ENCODE data around the gene CDC23.

The CDC23 gene

DNA sequence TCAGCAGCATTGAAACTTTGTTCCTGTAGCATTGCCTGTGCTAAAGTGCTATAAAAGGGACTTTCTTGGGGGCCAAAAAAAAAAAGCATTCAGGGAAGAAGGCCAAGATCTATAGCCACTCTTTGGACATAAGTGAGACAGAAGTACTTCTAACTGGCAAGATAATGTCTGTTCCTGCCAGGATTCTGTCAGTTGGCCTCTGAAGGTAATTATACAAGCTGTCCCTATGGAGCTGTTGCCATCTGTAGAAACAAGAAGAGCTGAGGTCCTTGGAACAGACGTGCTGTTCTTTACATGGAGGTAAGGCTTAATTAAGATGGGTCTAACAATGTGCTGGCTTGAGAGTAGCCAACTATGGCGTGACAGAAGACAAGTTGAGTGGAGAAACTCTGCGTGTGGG, 24.5 kb downstream of the CDC23 start:
- TF ChIP-seq, protein P1, sequence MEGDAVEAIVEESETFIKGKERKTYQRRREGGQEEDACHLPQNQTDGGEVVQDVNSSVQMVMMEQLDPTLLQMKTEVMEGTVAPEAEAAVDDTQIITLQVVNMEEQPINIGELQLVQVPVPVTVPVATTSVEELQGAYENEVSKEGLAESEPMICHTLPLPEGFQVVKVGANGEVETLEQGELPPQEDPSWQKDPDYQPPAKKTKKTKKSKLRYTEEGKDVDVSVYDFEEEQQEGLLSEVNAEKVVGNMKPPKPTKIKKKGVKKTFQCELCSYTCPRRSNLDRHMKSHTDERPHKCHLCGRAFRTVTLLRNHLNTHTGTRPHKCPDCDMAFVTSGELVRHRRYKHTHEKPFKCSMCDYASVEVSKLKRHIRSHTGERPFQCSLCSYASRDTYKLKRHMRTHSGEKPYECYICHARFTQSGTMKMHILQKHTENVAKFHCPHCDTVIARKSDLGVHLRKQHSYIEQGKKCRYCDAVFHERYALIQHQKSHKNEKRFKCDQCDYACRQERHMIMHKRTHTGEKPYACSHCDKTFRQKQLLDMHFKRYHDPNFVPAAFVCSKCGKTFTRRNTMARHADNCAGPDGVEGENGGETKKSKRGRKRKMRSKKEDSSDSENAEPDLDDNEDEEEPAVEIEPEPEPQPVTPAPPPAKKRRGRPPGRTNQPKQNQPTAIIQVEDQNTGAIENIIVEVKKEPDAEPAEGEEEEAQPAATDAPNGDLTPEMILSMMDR (IDR thresholded peaks at IDR 0.05; ENCODE audit: control extremely low read depth, extremely low read depth, low read depth, missing control alignments): no peak
- CTCF ChIA-PET: interaction anchor here (1.2 to 4.2 kb wide), 6 partner anchors 9 to 199 kb away, joined by 3 to 29 read pairs (median 12); partner anchors contain the start of genes BRD8, KDM3B and KIF20A
- POLR2A ChIA-PET: no interaction called here
- DNase-seq (ENCODE audit: extremely low spot score): no peak

- CTCF ChIA-PET: interaction anchor here (1.0 to 4.0 kb wide), 9 partner anchors 9 to 318 kb away, joined by 3 to 21 read pairs (median 3); partner anchors contain the start of genes EGR1 and KDM3B
- POLR2A ChIA-PET: interaction anchor here (1.5 kb wide), 1 partner anchor 27 kb away, joined by 4 read pairs; the partner anchor contains the start of gene CDC23
- peak; percentile 33 for DNase-seq (ENCODE audit: extremely low spot score)
- TF ChIP-seq, protein P1 (IDR thresholded peaks at IDR 0.05; ENCODE audit: control extremely low read depth, extremely low read depth, low read depth, missing control alignments): no peak
Measured at GRCh38 chr5:138186002-138186447, 27.1 kb downstream of the CDC23 start.

- no peak for DNase-seq (ENCODE audit: extremely low spot score)
- TF ChIP-seq, protein P1 (IDR thresholded peaks at IDR 0.05; ENCODE audit: control extremely low read depth, extremely low read depth, low read depth, missing control alignments): no peak
Measured at GRCh38 chr5:138182808-138183207, 30.3 kb downstream of the CDC23 start.

DNA sequence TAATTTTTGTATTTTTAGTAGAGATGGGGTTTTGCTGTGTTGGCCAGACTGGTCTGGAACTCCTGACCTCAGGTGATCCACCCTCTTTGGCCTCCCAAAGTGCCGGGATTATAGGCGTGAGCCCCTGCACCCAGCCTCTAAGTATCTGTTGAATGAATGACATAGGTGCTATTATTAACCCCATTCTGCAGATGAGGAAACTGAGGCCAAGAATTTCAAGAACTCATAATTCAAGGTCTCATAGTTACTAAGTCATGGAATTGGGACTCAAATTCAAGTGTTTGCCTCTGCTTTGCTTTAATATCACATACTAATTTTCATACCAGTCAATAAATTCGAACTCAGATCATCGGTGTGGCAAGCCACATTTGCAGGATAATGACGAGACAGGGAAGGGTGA, 32.3 kb downstream of the CDC23 start:
- ChIA-PET POLR2A (no interaction called here), CTCF (interaction anchor here (0.6 to 4.8 kb wide), 12 partner anchors 8 to 322 kb away, joined by 3 to 32 read pairs (median 4); partner anchors contain the start of gene KDM3B)
- DNase-seq (ENCODE audit: extremely low spot score): no peak
- TF ChIP-seq, protein P1 (IDR thresholded peaks at IDR 0.05; ENCODE audit: control extremely low read depth, extremely low read depth, low read depth, missing control alignments): no peak

More at GRCh38 chr5:138182808-138183207, 30.3 kb downstream of the CDC23 start:
- ChIA-PET CTCF (interaction anchor here (0.9 to 1.8 kb wide), 4 partner anchors 13 to 229 kb away, joined by 3 to 5 read pairs (median 4); no protein-coding TSS in a partner anchor), POLR2A (no interaction called here)

DNA sequence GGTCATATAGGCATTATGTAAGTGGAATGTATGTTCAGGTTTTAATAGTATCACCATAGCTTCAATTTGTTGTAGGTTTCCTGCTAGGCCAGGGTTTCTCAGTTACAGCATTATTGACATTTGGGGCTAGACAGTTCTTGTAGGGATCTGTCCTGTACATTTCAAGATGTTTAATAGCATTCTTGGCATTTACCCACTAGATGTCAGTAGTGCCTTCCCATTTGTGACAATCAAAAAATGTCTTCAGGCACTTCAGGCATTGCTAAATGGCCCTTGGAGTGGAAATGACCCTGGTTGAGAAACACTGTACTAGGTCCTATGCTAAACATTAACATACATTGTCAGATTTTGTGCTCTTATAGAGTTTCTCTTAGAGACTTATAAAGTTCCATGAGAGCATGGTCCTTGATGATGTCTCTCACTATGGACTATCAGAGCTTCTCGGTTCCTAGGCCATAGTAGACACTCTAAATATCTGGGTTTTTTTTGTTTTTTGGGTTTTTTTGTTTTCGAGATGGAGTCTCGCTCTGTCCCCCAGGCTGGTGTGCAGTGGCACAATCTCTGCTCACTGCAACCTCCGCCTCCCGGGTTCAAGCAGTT, 32.8 kb downstream of the CDC23 start:
- POLR2A ChIA-PET: no interaction called here
- peak; percentile 53 for DNase-seq (ENCODE audit: extremely low spot score)
- CTCF ChIA-PET: interaction anchor here (0.6 to 4.8 kb wide), 16 partner anchors 8 to 323 kb away, joined by 3 to 32 read pairs (median 4); partner anchors contain the start of gene KDM3B
- TF ChIP-seq, protein P1 (IDR thresholded peaks at IDR 0.05; ENCODE audit: control extremely low read depth, extremely low read depth, low read depth, missing control alignments): peak; percentile 53

- DNase-seq (ENCODE audit: extremely low spot score): no peak
- ChIA-PET POLR2A (no interaction called here), CTCF (interaction anchor here (0.6 to 4.8 kb wide), 14 partner anchors 8 to 232 kb away, joined by 3 to 32 read pairs (median 3); partner anchors contain the start of genes CDC23 and KDM3B)
- TF ChIP-seq, protein P1 (IDR thresholded peaks at IDR 0.05; ENCODE audit: control extremely low read depth, extremely low read depth, low read depth, missing control alignments): no peak
Measured at GRCh38 chr5:138179277-138179857, 33.8 kb downstream of the CDC23 start.
